PFSK-1 (cell line): ENCODE results near the gene TMEM147.

Source experiments
- FOXP2 ChIP-seq: optimal IDR thresholded peaks from 2 replicates; pipeline ENCODE3; 2011; ENCODE audit warnings: borderline replicate concordance, control low read depth, inconsistent platforms; ENCODE audit not compliant: insufficient read depth; ENCODE audit errors: extremely low read length, extremely low read depth
- POLR2AphosphoS5 ChIP-seq: IDR thresholded peaks from 2 replicates; pipeline ENCODE4 v1.6.1; 2012; ENCODE audit warnings: low read depth, mild to moderate bottlenecking, control low read depth, low read length, moderate library complexity
- SIN3A ChIP-seq: IDR thresholded peaks from 2 replicates; pipeline ENCODE4 v1.6.1; 2012; ENCODE audit warnings: mild to moderate bottlenecking, low read length, moderate library complexity, borderline replicate concordance; ENCODE audit not compliant: insufficient read depth
- TAF1 ChIP-seq: IDR thresholded peaks from 2 replicates; pipeline ENCODE4 v1.6.1; 2012; ENCODE audit warnings: low read length, control low read depth, borderline replicate concordance; ENCODE audit not compliant: insufficient read depth
- TF ChIP-seq, protein P1 (sequence below), 2 experiments: IDR thresholded peaks; 2 replicates each; pipeline versions ENCODE4 v1.6.1 to v1.8.0; 2011 to 2012; ENCODE audit warnings: low read depth in 2 of 2, low read length in 2 of 2, control low read depth in 1 of 2, inconsistent platforms in 1 of 2, mild to moderate bottlenecking in 1 of 2, moderate library complexity in 1 of 2; ENCODE audit not compliant: insufficient read depth in 1 of 2

TMEM147 gene

DNA sequence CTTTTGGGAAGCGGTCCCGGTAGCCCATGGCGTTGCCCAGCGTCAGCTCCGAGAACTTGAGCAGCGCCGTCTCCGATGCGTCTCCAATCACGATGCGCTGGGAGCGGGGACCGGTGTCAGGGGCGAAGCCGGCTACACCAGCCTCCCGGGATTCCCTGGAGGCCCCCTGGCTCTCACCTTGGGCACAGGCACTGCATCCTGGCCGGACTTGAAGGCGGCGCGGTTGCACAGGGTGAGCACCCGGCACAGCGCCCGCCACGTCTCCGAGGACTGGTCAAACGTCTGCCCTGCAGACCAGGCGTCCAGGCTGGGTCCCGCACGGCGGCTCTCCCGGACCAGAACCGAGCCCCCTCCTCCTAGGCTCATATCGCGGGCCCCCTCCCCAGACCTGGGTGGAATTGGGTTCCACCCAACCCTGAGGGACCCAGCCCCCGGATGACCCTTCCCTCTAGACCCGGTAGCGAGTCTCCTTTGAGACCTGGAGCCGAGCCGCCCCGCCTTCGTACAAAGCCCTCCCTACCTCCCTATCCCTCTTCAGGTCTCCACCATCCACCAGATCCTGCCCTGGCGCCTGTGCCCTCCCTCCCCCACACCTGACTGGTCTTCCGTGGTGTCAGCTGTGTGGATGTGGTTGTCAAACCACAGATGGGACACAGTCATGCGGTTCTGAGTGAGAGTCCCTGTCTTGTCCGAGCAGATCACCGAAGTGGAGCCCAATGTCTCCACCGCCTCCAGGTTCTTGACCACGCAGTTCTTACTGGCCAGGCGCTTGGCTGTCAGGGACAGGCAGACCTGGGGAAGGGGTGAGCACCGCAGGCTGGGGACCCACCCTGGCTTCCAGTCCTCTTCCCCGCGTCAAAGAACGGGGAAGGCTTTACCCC is 13.2 kb downstream of the TMEM147 start:
- TF ChIP-seq SIN3A (no peak), TAF1 (no peak), POLR2AphosphoS5 (no peak), FOXP2 (no peak)
- TF ChIP-seq, protein P1, sequence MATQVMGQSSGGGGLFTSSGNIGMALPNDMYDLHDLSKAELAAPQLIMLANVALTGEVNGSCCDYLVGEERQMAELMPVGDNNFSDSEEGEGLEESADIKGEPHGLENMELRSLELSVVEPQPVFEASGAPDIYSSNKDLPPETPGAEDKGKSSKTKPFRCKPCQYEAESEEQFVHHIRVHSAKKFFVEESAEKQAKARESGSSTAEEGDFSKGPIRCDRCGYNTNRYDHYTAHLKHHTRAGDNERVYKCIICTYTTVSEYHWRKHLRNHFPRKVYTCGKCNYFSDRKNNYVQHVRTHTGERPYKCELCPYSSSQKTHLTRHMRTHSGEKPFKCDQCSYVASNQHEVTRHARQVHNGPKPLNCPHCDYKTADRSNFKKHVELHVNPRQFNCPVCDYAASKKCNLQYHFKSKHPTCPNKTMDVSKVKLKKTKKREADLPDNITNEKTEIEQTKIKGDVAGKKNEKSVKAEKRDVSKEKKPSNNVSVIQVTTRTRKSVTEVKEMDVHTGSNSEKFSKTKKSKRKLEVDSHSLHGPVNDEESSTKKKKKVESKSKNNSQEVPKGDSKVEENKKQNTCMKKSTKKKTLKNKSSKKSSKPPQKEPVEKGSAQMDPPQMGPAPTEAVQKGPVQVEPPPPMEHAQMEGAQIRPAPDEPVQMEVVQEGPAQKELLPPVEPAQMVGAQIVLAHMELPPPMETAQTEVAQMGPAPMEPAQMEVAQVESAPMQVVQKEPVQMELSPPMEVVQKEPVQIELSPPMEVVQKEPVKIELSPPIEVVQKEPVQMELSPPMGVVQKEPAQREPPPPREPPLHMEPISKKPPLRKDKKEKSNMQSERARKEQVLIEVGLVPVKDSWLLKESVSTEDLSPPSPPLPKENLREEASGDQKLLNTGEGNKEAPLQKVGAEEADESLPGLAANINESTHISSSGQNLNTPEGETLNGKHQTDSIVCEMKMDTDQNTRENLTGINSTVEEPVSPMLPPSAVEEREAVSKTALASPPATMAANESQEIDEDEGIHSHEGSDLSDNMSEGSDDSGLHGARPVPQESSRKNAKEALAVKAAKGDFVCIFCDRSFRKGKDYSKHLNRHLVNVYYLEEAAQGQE (IDR thresholded peaks at IDR 0.05; ENCODE audit: insufficient read depth in 1 of 2, low read depth in 2 of 2, low read length in 2 of 2), result no peak

DNA sequence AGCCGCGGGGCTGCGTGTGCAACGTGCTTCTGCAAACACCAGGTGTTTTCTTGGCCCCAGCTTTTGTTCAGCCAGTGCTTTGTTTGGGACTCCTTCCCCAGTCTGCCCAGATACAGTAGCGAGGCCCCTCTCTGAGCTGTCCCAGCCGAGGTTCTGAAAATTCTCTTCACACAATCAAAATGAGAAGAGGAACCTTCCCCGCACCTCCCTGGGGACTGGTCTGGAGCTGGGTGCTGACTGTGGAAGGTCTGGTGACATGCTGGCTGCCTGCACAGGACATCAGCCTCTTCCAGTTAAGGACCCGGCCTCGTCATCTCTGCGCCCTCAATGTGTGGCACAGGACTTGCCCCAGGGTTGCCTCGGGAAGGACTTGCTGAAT is 13.8 kb downstream of the TMEM147 start:
- TF ChIP-seq POLR2AphosphoS5, result no peak
- TF ChIP-seq TAF1, result no peak
- no peak for TF ChIP-seq FOXP2
- TF ChIP-seq, protein P1 (IDR thresholded peaks at IDR 0.05; ENCODE audit: insufficient read depth in 1 of 2, low read depth in 2 of 2, low read length in 2 of 2), result no peak
- TF ChIP-seq SIN3A, result no peak

DNA sequence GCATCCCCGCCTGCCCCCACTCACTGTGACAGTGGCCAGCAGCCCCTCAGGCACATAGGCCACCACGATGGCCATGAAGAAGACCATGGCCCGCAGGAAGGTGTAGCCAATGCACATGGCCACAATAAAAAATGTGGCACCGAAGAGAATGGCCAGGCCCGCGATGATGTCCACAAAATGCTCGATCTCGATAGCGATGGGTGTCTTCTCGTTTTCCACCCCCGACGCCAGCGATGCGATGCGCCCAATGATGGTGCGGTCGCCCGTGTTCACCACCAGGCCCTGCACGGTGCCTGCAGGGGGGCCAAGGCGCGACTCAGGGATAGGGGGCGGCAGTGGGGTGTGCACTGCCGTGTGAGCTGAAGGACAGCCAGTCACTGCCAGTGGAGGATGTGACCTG is 14.4 kb downstream of the TMEM147 start:
- TF ChIP-seq POLR2AphosphoS5, result no peak
- TF ChIP-seq FOXP2, result no peak

DNA sequence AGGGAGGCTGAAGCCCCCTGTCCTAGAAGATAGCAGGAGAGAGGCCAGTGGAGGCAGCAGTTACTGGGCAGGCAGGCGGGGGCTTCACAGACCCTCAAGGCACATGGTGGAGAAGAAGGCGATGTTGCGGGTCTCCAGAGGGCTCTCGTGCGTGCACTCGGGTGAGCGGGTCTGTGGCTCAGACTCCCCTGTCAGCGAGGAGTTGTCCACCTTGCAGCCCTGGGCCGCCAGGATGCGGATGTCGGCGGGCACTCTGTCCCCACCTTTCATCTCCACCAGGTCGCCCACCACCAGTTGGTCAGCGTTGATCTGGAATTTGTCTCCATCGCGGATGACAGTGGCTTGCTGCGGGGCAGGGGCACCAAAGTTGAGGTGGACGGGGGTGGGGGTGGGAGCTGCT is 14.8 kb downstream of the TMEM147 start:
- TF ChIP-seq POLR2AphosphoS5 (no peak), FOXP2 (no peak), SIN3A (no peak), TAF1 (no peak)
- TF ChIP-seq, protein P1 (IDR thresholded peaks at IDR 0.05; ENCODE audit: insufficient read depth in 1 of 2, low read depth in 2 of 2, low read length in 2 of 2), result no peak

DNA sequence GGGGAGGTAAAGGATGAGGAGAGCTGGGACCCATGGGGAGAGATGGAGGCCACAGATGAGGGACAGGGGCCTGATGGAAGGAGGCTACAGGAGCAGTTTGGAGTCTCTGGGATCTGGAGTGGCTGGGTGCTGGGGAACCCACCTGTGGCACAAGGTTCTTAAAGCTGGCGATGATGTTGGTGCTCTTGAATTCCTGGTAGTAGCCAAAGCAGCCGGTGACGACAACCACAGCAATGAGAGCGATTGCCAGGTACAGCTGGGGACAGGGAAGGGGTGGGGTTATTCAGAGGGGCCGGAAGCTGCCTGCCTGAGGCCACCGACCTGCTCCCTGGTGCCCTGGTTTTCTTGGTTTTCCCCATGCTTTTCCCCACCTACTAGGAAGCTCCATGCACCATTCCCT is 15.3 kb downstream of the TMEM147 start:
- TF ChIP-seq FOXP2, result no peak
- TF ChIP-seq, protein P1 (IDR thresholded peaks at IDR 0.05; ENCODE audit: insufficient read depth in 1 of 2, low read depth in 2 of 2, low read length in 2 of 2), result no peak
- no peak for TF ChIP-seq POLR2AphosphoS5
- no peak for TF ChIP-seq TAF1
- TF ChIP-seq SIN3A, result no peak
